IMR-90 (cell line): ENCODE data around the gene TRAP1. TPM values are rescaled to one million over a fixed set of nuclear protein-coding genes. Genes with fewer than 3 reads are reported as not detected.

ENCODE experiments used
- ATAC-seq: fragments of 200-7000 bp; cut with Tn5 transposase; 2 replicates; pipeline ENCODE4 v1.9.1; 2020; ENCODE audit warnings: low read depth, mild to moderate bottlenecking, moderate library complexity
- BruUV-seq: library from RNA; stranded (reverse); fragments of 400-500 nt; replicated peaks from 2 replicates; lab custom pipeline; 2021; lab: Mats Ljungman, UMichigan
- CTCF ChIA-PET: fragments of 300-600 bp; formaldehyde crosslinking; extraction: SDS; loops from one replicate; lab custom pipeline; 2021; ENCODE audit warnings: antibody characterized with exemption; lab: Yijun Ruan, JAX
- POLR2A ChIA-PET: fragments of 300-600 bp; sonication (Branson Sonifier 250); formaldehyde crosslinking; loops from one replicate; lab custom pipeline; 2022; ENCODE audit warnings: antibody characterized with exemption; ENCODE audit not compliant: unreplicated experiment; lab: Charles Lee
- DNase-seq: peaks from one replicate; pipeline ENCODE4 v3.0.0; 2013
- H2AFZ ChIP-seq: replicated peaks from 2 replicates; pipeline ENCODE3; 2013; ENCODE audit warnings: low read length, mild to moderate bottlenecking; ENCODE audit not compliant: poor library complexity
- H2AK5ac ChIP-seq: 2 replicates; pipeline ENCODE4 v1.6.1; 2013; ENCODE audit warnings: low read depth, low read length, inconsistent platforms
- H2AK9ac ChIP-seq: replicated peaks from 2 replicates; pipeline ENCODE3; 2013; ENCODE audit warnings: mild to moderate bottlenecking, low read depth, low read length, moderate library complexity; ENCODE audit not compliant: poor library complexity
- H2BK120ac ChIP-seq: 2 replicates; pipeline ENCODE4 v1.6.1; 2013; ENCODE audit warnings: low read depth, low read length, inconsistent platforms
- H2BK15ac ChIP-seq: 3 replicates; pipeline ENCODE4 v1.6.1; 2013; ENCODE audit warnings: low read depth, low read length, inconsistent platforms
- H2BK20ac ChIP-seq: 2 replicates; pipeline ENCODE4 v1.6.1; 2013; ENCODE audit warnings: low read depth, mild to moderate bottlenecking, inconsistent platforms, low read length, moderate library complexity
- H2BK5ac ChIP-seq: 2 replicates; pipeline ENCODE4 v1.6.1; 2013; ENCODE audit warnings: mild to moderate bottlenecking, low read depth, low read length, inconsistent platforms; ENCODE audit not compliant: poor library complexity, severe bottlenecking
- H3K14ac ChIP-seq: replicated peaks from 2 replicates; pipeline ENCODE4 v1.6.1; 2013; ENCODE audit warnings: low read depth, low read length, inconsistent platforms
- H3K18ac ChIP-seq: 2 replicates; pipeline ENCODE4 v1.6.1; 2013; ENCODE audit warnings: low read depth, low read length, control low read depth
- H3K23ac ChIP-seq: 2 replicates; pipeline ENCODE4 v1.6.1; 2013; ENCODE audit warnings: low read depth, low read length, inconsistent platforms
- H3K27ac ChIP-seq: 2 replicates; pipeline ENCODE4 v1.5.1; 2013; ENCODE audit warnings: mild to moderate bottlenecking, control low read depth, low read length; ENCODE audit not compliant: insufficient read depth
- H3K27me3 ChIP-seq: 2 replicates; pipeline ENCODE4 v1.6.1; 2013; ENCODE audit warnings: low read length; ENCODE audit not compliant: control insufficient read depth, insufficient read depth
- H3K36me3 ChIP-seq: 2 replicates; pipeline ENCODE4 v1.6.1; 2013; ENCODE audit warnings: low read length, mixed read lengths; ENCODE audit not compliant: control insufficient read depth, insufficient read depth
- H3K4ac ChIP-seq: 2 replicates; pipeline ENCODE4 v1.6.1; 2013; ENCODE audit warnings: low read depth, low read length, inconsistent platforms
- H3K4me1 ChIP-seq: 2 replicates; pipeline ENCODE4 v1.6.1; 2013; ENCODE audit warnings: low read length, mixed read lengths; ENCODE audit not compliant: control insufficient read depth, insufficient read depth
- H3K4me2 ChIP-seq: 2 replicates; pipeline ENCODE4 v1.6.1; 2013; ENCODE audit warnings: low read depth, mild to moderate bottlenecking, control low read depth, low read length, moderate library complexity
- H3K4me3 ChIP-seq: 2 replicates; pipeline ENCODE4 v1.5.1; 2013; ENCODE audit warnings: low read depth, mild to moderate bottlenecking, control low read depth, low read length, moderate library complexity; ENCODE audit not compliant: insufficient read depth
- H3K56ac ChIP-seq: 2 replicates; pipeline ENCODE4 v1.6.1; 2013; ENCODE audit warnings: low read length, inconsistent platforms; ENCODE audit not compliant: insufficient read depth; ENCODE audit errors: extremely low read depth
- H3K79me1 ChIP-seq, 2 experiments: 2 replicates each; pipeline ENCODE4 v1.6.1; 2013; ENCODE audit warnings: low read length in 2 of 2, inconsistent platforms in 1 of 2, low read depth in 1 of 2
- H3K9ac ChIP-seq: 2 replicates; pipeline ENCODE4 v1.6.1; 2013; ENCODE audit warnings: low read depth, low read length, control low read depth
- H3K9me1 ChIP-seq: 2 replicates; pipeline ENCODE4 v1.6.1; 2013; ENCODE audit warnings: low read length, inconsistent platforms; ENCODE audit not compliant: insufficient read depth
- H3K9me3 ChIP-seq: 2 replicates; pipeline ENCODE4 v1.6.1; 2013; ENCODE audit warnings: low read length; ENCODE audit not compliant: control insufficient read depth, insufficient read depth
- H4K20me1 ChIP-seq: 2 replicates; pipeline ENCODE4 v1.6.1; 2013; ENCODE audit warnings: low read length, inconsistent platforms; ENCODE audit not compliant: insufficient read depth
- H4K5ac ChIP-seq: 2 replicates; pipeline ENCODE4 v1.6.1; 2013; ENCODE audit warnings: mild to moderate bottlenecking, low read depth, low read length, control low read depth
- H4K8ac ChIP-seq, 2 experiments: 2 replicates each; pipeline ENCODE4 v1.6.1; 2013; ENCODE audit warnings: low read depth in 2 of 2, low read length in 2 of 2, control low read depth in 1 of 2, inconsistent platforms in 1 of 2
- H4K91ac ChIP-seq: 2 replicates; pipeline ENCODE4 v1.6.1; 2013; ENCODE audit warnings: low read depth, low read length, inconsistent platforms; ENCODE audit not compliant: insufficient read depth
- CEBPB ChIP-seq: IDR thresholded peaks from 2 replicates; pipeline ENCODE4 v1.6.1; 2012; ENCODE audit warnings: low read depth, low read length, improper control_type of control experiment
- FOS ChIP-seq: fragments of 150-350 bp; IDR thresholded peaks from 2 replicates; pipeline ENCODE4 v1.6.1; 2016; ENCODE audit warnings: low read depth, low read length
- MAZ ChIP-seq: IDR thresholded peaks from 2 replicates; pipeline ENCODE4 v1.6.1; 2012; ENCODE audit warnings: low read depth, mild to moderate bottlenecking, low read length, improper control_type of control experiment, moderate library complexity, borderline replicate concordance
- MXI1 ChIP-seq: IDR thresholded peaks from 2 replicates; pipeline ENCODE4 v1.6.1; 2012; ENCODE audit warnings: low read depth, mild to moderate bottlenecking, low read length, moderate library complexity, borderline replicate concordance
- NFE2L2 ChIP-seq: fragments of 150-350 bp; IDR thresholded peaks from 2 replicates; pipeline ENCODE4 v1.6.1; 2016; ENCODE audit warnings: low read depth, mild to moderate bottlenecking, low read length
- POLR2A ChIP-seq: IDR thresholded peaks from 2 replicates; pipeline ENCODE4 v1.6.1; 2012; ENCODE audit warnings: mild to moderate bottlenecking, low read depth, low read length
- RFX5 ChIP-seq: IDR thresholded peaks from 2 replicates; pipeline ENCODE4 v1.8.0; 2012; ENCODE audit warnings: low read depth, mild to moderate bottlenecking, low read length, moderate library complexity
- SMC3 ChIP-seq: fragments of 150-350 bp; IDR thresholded peaks from 2 replicates; pipeline ENCODE4 v1.6.1; 2016; ENCODE audit warnings: low read depth, mild to moderate bottlenecking, antibody characterized with exemption, low read length, moderate library complexity
- WGBS, 2 experiments: methylation state at CpG; one replicate each; pipeline versions ENCODE4 v1.1.5 to v1.1.7; 2013; ENCODE audit warnings: missing lambda C conversion rate in 2 of 2; ENCODE audit not compliant: insufficient read length in 1 of 2; ENCODE audit errors: extremely low coverage in 2 of 2; 5-methylcytosine and 5-hydroxymethylcytosine counted together
- dilution Hi-C: fragments of 300-500 bp; cut with HindIII; formaldehyde crosslinking; loops from one replicate; pipeline ENCODE4 v1.14.3; 2018; ENCODE audit warnings: low sequenced_read_pairs; ENCODE audit not compliant: unreplicated experiment
- in situ Hi-C: fragments of 300-500 bp; cut with MboI; formaldehyde crosslinking; loops from 3 replicates; pipeline ENCODE4 v1.14.3; 2019; ENCODE audit warnings: low sequenced_read_pairs, inconsistent platforms, mixed read lengths
- intact Hi-C: fragments of 100-400 bp; cut with micrococcal nuclease; formaldehyde crosslinking; loops from 2 replicates; pipeline ENCODE4 v1.10.0; 2022
- polyA plus RNA-seq, 3 experiments: library from polyadenylated mRNA; depleted of rRNA; stranded (reverse); fragments of >200 nt; gene quantifications; 2 replicates each; pipeline ENCODE4 v1.2.3, GENCODE V29; 2012; ENCODE audit warnings: low replicate concordance in 1 of 3
- total RNA-seq: library from RNA; depleted of rRNA; stranded (reverse); fragments of >200 nt; gene quantifications from 2 replicates; pipeline ENCODE4 v1.2.3, GENCODE V29; 2012
- TF ChIP-seq, protein P1 (sequence below): conservative IDR thresholded peaks from 2 replicates; pipeline ENCODE4 v1.5.1; 2012; ENCODE audit warnings: mild to moderate bottlenecking, low read depth, low read length, improper control_type of control experiment

Gene TRAP1
- total and polyA plus RNA-seq, 2 of the 4 experiments (the other 2 are of a cell fraction), result 139 to 145 TPM

GRCh38 chr16:3736116-3736515 is 18.8 kb upstream of the TRAP1 start:
- Histone ChIP-seq H2BK15ac (no peak overlapping the region), H3K79me1 (peaks cover 24 to 58% of the 10 kb centered on the region in 2 experiments), H2AK5ac (no peak overlapping the region), H3K4me1 (no peaks in the 10 kb centered on the region), H3K9ac (no peak overlapping the region), H4K20me1 (peaks cover 9% of the 10 kb centered on the region), H4K5ac (no peak overlapping the region), H3K4me3 (no peak overlapping the region), H4K8ac (no peak overlapping the region), H3K18ac (no peak overlapping the region), H3K23ac (no peak overlapping the region), H3K14ac (no peak overlapping the region), H3K56ac (no peak overlapping the region), H3K4ac (no peak overlapping the region), H3K9me3 (no peaks in the 10 kb centered on the region), H3K4me2 (no peak overlapping the region), H2AFZ (no peak overlapping the region), H2BK120ac (no peak overlapping the region), H3K36me3 (peaks cover 80% of the 10 kb centered on the region), H2BK20ac (no peak overlapping the region), H3K9me1 (peaks cover 5% of the 10 kb centered on the region; the same call in 1 of the 2 replicates), H4K91ac (no peak overlapping the region), H2BK5ac (no peak overlapping the region), H3K27me3 (no peaks in the 10 kb centered on the region), H3K27ac (no peak overlapping the region), H2AK9ac (no peak overlapping the region)
- ChIA-PET CTCF (no interaction called here), POLR2A (no interaction called here)
- DNase-seq (no peak), ATAC-seq (no peak)
- in situ Hi-C loops, result no loop called here
- TF ChIP-seq RFX5, result no peak
- TF ChIP-seq NFE2L2, result no peak
- no peak for TF ChIP-seq MAZ
- no peak for TF ChIP-seq FOS
- TF ChIP-seq POLR2A, result no peak
- TF ChIP-seq, protein P1, sequence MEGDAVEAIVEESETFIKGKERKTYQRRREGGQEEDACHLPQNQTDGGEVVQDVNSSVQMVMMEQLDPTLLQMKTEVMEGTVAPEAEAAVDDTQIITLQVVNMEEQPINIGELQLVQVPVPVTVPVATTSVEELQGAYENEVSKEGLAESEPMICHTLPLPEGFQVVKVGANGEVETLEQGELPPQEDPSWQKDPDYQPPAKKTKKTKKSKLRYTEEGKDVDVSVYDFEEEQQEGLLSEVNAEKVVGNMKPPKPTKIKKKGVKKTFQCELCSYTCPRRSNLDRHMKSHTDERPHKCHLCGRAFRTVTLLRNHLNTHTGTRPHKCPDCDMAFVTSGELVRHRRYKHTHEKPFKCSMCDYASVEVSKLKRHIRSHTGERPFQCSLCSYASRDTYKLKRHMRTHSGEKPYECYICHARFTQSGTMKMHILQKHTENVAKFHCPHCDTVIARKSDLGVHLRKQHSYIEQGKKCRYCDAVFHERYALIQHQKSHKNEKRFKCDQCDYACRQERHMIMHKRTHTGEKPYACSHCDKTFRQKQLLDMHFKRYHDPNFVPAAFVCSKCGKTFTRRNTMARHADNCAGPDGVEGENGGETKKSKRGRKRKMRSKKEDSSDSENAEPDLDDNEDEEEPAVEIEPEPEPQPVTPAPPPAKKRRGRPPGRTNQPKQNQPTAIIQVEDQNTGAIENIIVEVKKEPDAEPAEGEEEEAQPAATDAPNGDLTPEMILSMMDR, result no peak
- no peak for TF ChIP-seq MXI1
- TF ChIP-seq CEBPB, result no peak
- no peak for TF ChIP-seq SMC3
- intact Hi-C loops, result no loop called here
- no TSS peak for BruUV-seq
- dilution Hi-C loops, result no loop called here
- WGBS, 2 experiments, result no CpG with 5 or more reads among the region's 6 CpGs
